Measurements from ENCODE around the gene ECI1.

The ECI1 gene

GRCh38 chr16:2285731-2286191 lies 34.4 kb upstream of the ECI1 start:
- Histone ChIP-seq H3K4me3 (ENCODE audit: low read length) (no peak overlapping the region), H3F3A (ENCODE audit: control insufficient read depth, insufficient read depth) (no peaks in the 10 kb centered on the region), H3K4me1 (ENCODE audit: control insufficient read depth, low read length) (no peaks in the 10 kb centered on the region), H3K9me3 (ENCODE audit: control insufficient read depth, insufficient read depth, low read length) (no peaks in the 10 kb centered on the region), H3K9me2 (replicated peaks; ENCODE audit: control insufficient read depth, low read length) (no peaks in the 10 kb centered on the region), H3K27ac (ENCODE audit: low read depth, low read length) (no peak overlapping the region), H3K36me3 (ENCODE audit: control insufficient read depth, low read length) (no peaks in the 10 kb centered on the region), H3K4me2 (ENCODE audit: low read length) (no peak overlapping the region), H4K20me1 (ENCODE audit: control insufficient read depth, insufficient read depth, low read depth, low read length) (no peaks in the 10 kb centered on the region), H3K27me3 (ENCODE audit: control insufficient read depth, low read length) (no peaks in the 10 kb centered on the region), H3K79me2 (ENCODE audit: control insufficient read depth, low read length) (no peaks in the 10 kb centered on the region)
- TF ChIP-seq EZH2phosphoT487 (IDR thresholded peaks at IDR 0.05; ENCODE audit: borderline replicate concordance, low read length) (no peak), CTCF (IDR thresholded peaks at IDR 0.05; ENCODE audit: low read depth, low read length, poor library complexity, severe bottlenecking) (no peak)

- H3K27me3 ChIP-seq (ENCODE audit: control insufficient read depth, low read length): no peaks in the 10 kb centered on the region
- no peak overlapping the region for H3K27ac ChIP-seq (ENCODE audit: low read depth, low read length)
- H3K9me3 ChIP-seq (ENCODE audit: control insufficient read depth, insufficient read depth, low read length): no peaks in the 10 kb centered on the region
- no peaks in the 10 kb centered on the region for H3K79me2 ChIP-seq (ENCODE audit: control insufficient read depth, low read length)
- no peaks in the 10 kb centered on the region for H3K9me2 ChIP-seq (replicated peaks; ENCODE audit: control insufficient read depth, low read length)
- H3K4me3 ChIP-seq (ENCODE audit: low read length): no peak overlapping the region
- H3K4me2 ChIP-seq (ENCODE audit: low read length): no peak overlapping the region
- H4K20me1 ChIP-seq (ENCODE audit: control insufficient read depth, insufficient read depth, low read depth, low read length): no peaks in the 10 kb centered on the region
- TF ChIP-seq CTCF (IDR thresholded peaks at IDR 0.05; ENCODE audit: low read depth, low read length, poor library complexity, severe bottlenecking): no peak
- TF ChIP-seq EZH2phosphoT487 (IDR thresholded peaks at IDR 0.05; ENCODE audit: borderline replicate concordance, low read length): no peak
- H3K36me3 ChIP-seq (ENCODE audit: control insufficient read depth, low read length): no peaks in the 10 kb centered on the region
- H3F3A ChIP-seq (ENCODE audit: control insufficient read depth, insufficient read depth): no peaks in the 10 kb centered on the region
- no peaks in the 10 kb centered on the region for H3K4me1 ChIP-seq (ENCODE audit: control insufficient read depth, low read length)
Measured at GRCh38 chr16:2284797-2285576, 33.6 kb upstream of the ECI1 start.

- H3K27ac ChIP-seq (ENCODE audit: low read depth, low read length): no peak overlapping the region
- no peak overlapping the region for H3K4me2 ChIP-seq (ENCODE audit: low read length)
- no peak for TF ChIP-seq EZH2phosphoT487 (IDR thresholded peaks at IDR 0.05; ENCODE audit: borderline replicate concordance, low read length)
- TF ChIP-seq CTCF (IDR thresholded peaks at IDR 0.05; ENCODE audit: low read depth, low read length, poor library complexity, severe bottlenecking): no peak
- H3F3A ChIP-seq (ENCODE audit: control insufficient read depth, insufficient read depth): no peaks in the 10 kb centered on the region
- H3K4me3 ChIP-seq (ENCODE audit: low read length): no peak overlapping the region
- no peaks in the 10 kb centered on the region for H3K9me2 ChIP-seq (replicated peaks; ENCODE audit: control insufficient read depth, low read length)
- H3K36me3 ChIP-seq (ENCODE audit: control insufficient read depth, low read length): no peaks in the 10 kb centered on the region
- peaks cover 3% of the 10 kb centered on the region; the same call in 1 of the 2 replicates for H3K27me3 ChIP-seq (ENCODE audit: control insufficient read depth, low read length)
- H3K4me1 ChIP-seq (ENCODE audit: control insufficient read depth, low read length): no peaks in the 10 kb centered on the region
- H3K79me2 ChIP-seq (ENCODE audit: control insufficient read depth, low read length): no peaks in the 10 kb centered on the region
- H3K9me3 ChIP-seq (ENCODE audit: control insufficient read depth, insufficient read depth, low read length): no peaks in the 10 kb centered on the region
- no peaks in the 10 kb centered on the region for H4K20me1 ChIP-seq (ENCODE audit: control insufficient read depth, insufficient read depth, low read depth, low read length)
Measured at GRCh38 chr16:2284001-2284770, 32.8 kb upstream of the ECI1 start.

All from DOHH2 (cell line).